KMS-11 (cell line): ENCODE data around the gene ARID1B.

Source experiments
- H2AFZ ChIP-seq: fragments of 200-600 bp; sonication (generic); 2 replicates; pipeline ENCODE4 v1.6.1; 2016; ENCODE audit warnings: antibody characterized with exemption, mixed run types, low read depth
- H3K27ac ChIP-seq: fragments of 200-600 bp; sonication (generic); 2 replicates; pipeline ENCODE4 v1.6.1; 2016; ENCODE audit warnings: mild to moderate bottlenecking, mixed run types
- H3K27me3 ChIP-seq: fragments of 200-600 bp; sonication (generic); 2 replicates; pipeline ENCODE4 v1.6.1; 2017; ENCODE audit warnings: mild to moderate bottlenecking, low read depth, mixed run types, moderate library complexity; ENCODE audit not compliant: insufficient read depth
- H3K36me3 ChIP-seq: fragments of 200-600 bp; sonication (generic); 2 replicates; pipeline ENCODE4 v1.6.1; 2017; ENCODE audit warnings: mild to moderate bottlenecking, mixed run types; ENCODE audit not compliant: insufficient read depth
- H3K4me1 ChIP-seq: fragments of 200-600 bp; sonication (generic); 2 replicates; pipeline ENCODE4 v1.6.1; 2016; ENCODE audit warnings: mild to moderate bottlenecking, low read depth, mixed run types; ENCODE audit not compliant: poor library complexity, severe bottlenecking
- H3K4me2 ChIP-seq: fragments of 200-600 bp; sonication (generic); 2 replicates; pipeline ENCODE4 v1.7.0; 2016; ENCODE audit warnings: mild to moderate bottlenecking, mixed run types
- H3K4me3 ChIP-seq: fragments of 200-600 bp; sonication (generic); IDR thresholded peaks from 2 replicates; pipeline ENCODE4 v1.6.1; 2017; ENCODE audit warnings: low read depth, low read length, mixed read lengths; ENCODE audit not compliant: insufficient read depth
- H3K79me2 ChIP-seq: fragments of 200-600 bp; sonication (generic); 2 replicates; pipeline ENCODE4 v1.6.1; 2016; ENCODE audit warnings: low read depth, mixed run types; ENCODE audit not compliant: insufficient read depth
- H3K9ac ChIP-seq: fragments of 200-600 bp; sonication (generic); 2 replicates; pipeline ENCODE4 v1.6.1; 2016; ENCODE audit warnings: mild to moderate bottlenecking, mixed run types
- H4K20me1 ChIP-seq: fragments of 200-600 bp; sonication (generic); 2 replicates; pipeline ENCODE4 v1.6.1; 2016; ENCODE audit warnings: mild to moderate bottlenecking, mixed run types; ENCODE audit not compliant: insufficient read depth
- TF ChIP-seq, protein P1 (sequence below): fragments of 200-600 bp; sonication (generic); conservative IDR thresholded peaks from 2 replicates; pipeline ENCODE4 v1.6.1; 2017; ENCODE audit warnings: low read depth, mild to moderate bottlenecking, antibody characterized with exemption, low read length, moderate library complexity, mixed read lengths

ARID1B gene

DNA sequence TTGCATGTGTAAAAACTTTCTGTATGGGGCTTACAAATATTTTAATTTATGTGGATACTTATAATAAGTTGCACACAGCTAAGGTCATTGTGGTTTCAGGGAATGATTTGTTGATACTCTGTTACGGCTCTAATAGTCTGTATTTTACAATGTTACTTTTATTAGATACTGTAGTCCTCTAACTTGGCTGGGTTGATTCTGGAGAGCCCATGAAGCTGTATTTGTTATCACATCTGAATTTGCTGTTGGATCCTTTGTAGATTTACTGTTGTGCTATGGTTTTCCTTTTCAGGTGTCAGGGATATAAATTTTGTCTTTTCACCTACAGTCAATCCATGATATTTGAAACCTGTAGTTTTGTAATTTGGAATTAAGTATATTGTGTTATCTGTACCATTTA is 161.0 kb downstream of the ARID1B start:
- Histone ChIP-seq H3K4me3 (no peak overlapping the region), H4K20me1 (no peaks in the 10 kb centered on the region), H3K79me2 (peaks cover 69% of the 10 kb centered on the region; the same call in 1 of the 2 replicates)

DNA sequence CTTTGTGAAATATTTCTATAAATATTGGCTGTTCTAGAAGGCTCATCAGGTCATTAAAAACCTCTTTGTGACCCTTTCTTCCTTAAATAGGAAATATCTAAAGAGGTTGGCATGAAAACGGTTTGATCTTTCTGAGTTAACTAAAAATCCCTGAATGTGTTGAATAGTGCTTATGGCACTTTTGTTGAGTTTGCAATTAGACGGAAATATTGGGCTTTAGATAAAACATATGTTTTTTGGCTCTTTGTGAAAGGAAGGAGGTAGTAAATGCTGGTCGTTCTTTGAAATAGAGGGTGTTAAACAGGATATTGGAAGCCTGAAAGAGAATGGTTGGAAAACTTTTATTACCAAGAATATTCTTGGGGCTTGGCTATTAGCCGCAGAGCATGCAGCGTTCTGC is 163.0 kb downstream of the ARID1B start:
- H3K4me1 ChIP-seq: no peaks in the 10 kb centered on the region
- no peaks in the 10 kb centered on the region for H4K20me1 ChIP-seq
- TF ChIP-seq, protein P1, sequence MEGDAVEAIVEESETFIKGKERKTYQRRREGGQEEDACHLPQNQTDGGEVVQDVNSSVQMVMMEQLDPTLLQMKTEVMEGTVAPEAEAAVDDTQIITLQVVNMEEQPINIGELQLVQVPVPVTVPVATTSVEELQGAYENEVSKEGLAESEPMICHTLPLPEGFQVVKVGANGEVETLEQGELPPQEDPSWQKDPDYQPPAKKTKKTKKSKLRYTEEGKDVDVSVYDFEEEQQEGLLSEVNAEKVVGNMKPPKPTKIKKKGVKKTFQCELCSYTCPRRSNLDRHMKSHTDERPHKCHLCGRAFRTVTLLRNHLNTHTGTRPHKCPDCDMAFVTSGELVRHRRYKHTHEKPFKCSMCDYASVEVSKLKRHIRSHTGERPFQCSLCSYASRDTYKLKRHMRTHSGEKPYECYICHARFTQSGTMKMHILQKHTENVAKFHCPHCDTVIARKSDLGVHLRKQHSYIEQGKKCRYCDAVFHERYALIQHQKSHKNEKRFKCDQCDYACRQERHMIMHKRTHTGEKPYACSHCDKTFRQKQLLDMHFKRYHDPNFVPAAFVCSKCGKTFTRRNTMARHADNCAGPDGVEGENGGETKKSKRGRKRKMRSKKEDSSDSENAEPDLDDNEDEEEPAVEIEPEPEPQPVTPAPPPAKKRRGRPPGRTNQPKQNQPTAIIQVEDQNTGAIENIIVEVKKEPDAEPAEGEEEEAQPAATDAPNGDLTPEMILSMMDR: no peak
- H3K79me2 ChIP-seq: peaks cover 75% of the 10 kb centered on the region; the same call in 1 of the 2 replicates
- no peak overlapping the region for H3K27ac ChIP-seq
- no peaks in the 10 kb centered on the region for H3K36me3 ChIP-seq
- no peak overlapping the region for H3K4me3 ChIP-seq
- no peak overlapping the region for H2AFZ ChIP-seq
- no peaks in the 10 kb centered on the region for H3K27me3 ChIP-seq
- no peak overlapping the region for H3K4me2 ChIP-seq
- no peak overlapping the region for H3K9ac ChIP-seq

More for the DNA sequence above, 161.0 kb downstream of the ARID1B start:
- H3K36me3 ChIP-seq: no peaks in the 10 kb centered on the region
- TF ChIP-seq, protein P1: no peak
- H3K27me3 ChIP-seq: no peaks in the 10 kb centered on the region
- peaks cover 2% of the 10 kb centered on the region for H3K4me1 ChIP-seq
- no peak overlapping the region for H3K27ac ChIP-seq
- no peak overlapping the region for H3K9ac ChIP-seq
- H2AFZ ChIP-seq: no peak overlapping the region
- H3K4me2 ChIP-seq: no peak overlapping the region

DNA sequence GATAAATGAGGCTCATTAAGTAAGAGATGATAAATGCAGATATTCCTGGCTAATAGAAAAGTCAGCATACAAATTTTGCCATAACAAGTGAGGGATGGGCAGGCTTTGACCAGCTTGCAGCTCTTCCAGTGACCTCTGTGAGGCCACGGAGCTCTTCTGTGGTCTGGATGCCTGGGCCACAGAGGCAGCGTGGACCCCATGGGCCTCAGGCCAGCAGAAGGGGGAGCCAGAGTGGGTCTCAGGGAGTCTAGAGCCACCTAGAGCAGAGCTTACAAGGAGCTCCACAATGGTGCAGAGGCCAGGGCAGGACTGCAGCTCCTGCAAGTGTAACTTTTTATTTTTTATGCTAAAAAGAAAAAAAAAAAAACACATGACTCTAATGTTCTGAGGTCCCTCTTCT is 165.1 kb downstream of the ARID1B start:
- Histone ChIP-seq H3K36me3 (no peaks in the 10 kb centered on the region), H3K9ac (no peak overlapping the region), H3K4me1 (no peaks in the 10 kb centered on the region), H3K79me2 (peaks cover 65% of the 10 kb centered on the region; the same call in 1 of the 2 replicates), H3K27me3 (no peaks in the 10 kb centered on the region), H3K27ac (no peak overlapping the region), H3K4me3 (no peak overlapping the region), H3K4me2 (no peak overlapping the region), H2AFZ (no peak overlapping the region), H4K20me1 (no peaks in the 10 kb centered on the region)
- TF ChIP-seq, protein P1: no peak

DNA sequence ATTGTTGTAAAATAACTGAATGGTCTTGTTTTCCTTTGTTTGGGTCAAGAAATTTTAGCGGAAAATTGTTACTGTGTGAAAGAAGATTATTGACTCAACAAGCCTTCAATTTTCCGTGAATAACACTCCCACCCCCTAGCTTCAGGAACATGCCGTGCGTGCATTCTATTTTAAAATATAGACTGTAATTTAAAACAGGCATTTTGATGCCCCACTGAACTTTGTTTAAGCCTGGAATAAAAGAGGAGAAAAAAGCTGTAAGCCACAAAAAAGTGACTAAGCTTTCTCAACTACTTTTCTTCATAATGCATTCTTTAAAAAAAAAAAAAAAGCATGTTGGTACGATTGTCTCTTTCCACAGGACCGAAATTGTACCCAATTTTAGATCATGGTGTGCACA is 166.0 kb downstream of the ARID1B start:
- Histone ChIP-seq H3K79me2 (peaks cover 60% of the 10 kb centered on the region; the same call in 1 of the 2 replicates), H4K20me1 (no peaks in the 10 kb centered on the region), H3K27me3 (no peaks in the 10 kb centered on the region), H3K4me3 (no peak overlapping the region), H3K4me2 (no peak overlapping the region), H3K4me1 (no peaks in the 10 kb centered on the region), H3K9ac (no peak overlapping the region), H2AFZ (no peak overlapping the region), H3K36me3 (no peaks in the 10 kb centered on the region), H3K27ac (no peak overlapping the region)
- TF ChIP-seq, protein P1: no peak

DNA sequence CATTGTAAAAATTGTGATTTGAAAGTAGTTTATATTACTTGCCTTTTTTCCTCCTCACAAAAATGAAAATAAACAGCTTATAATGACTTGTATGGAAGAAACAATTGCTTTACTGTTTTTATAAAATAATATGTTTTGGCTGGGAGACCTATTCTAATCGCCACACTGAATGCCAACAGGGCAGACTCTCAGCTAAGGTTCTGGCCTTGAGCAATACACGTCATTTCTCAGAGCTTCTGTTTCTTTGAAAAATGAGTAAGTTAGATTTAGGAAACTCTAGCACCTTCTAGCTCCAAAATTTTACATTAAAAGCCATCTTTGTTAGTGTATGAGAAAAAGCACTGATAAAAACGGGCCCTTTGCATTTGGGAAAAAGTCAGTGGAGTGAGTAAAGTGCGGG is 166.6 kb downstream of the ARID1B start:
- Histone ChIP-seq H3K4me2 (no peak overlapping the region), H3K4me3 (no peak overlapping the region), H4K20me1 (no peaks in the 10 kb centered on the region), H3K27ac (no peak overlapping the region), H3K79me2 (peaks cover 57% of the 10 kb centered on the region; the same call in 1 of the 2 replicates), H3K4me1 (no peaks in the 10 kb centered on the region), H3K9ac (no peak overlapping the region), H3K27me3 (no peaks in the 10 kb centered on the region), H2AFZ (no peak overlapping the region), H3K36me3 (no peaks in the 10 kb centered on the region)
- TF ChIP-seq, protein P1: no peak
